MM.1S (cell line): ENCODE results near the gene OSR1.

ENCODE experiments used
- DNase-seq: peaks from one replicate; pipeline ENCODE4 v3.0.0-alpha.2; 2015
- H2AFZ ChIP-seq: fragments of 300-600 bp; sonication (generic); 2 replicates; pipeline ENCODE4 v1.6.0; 2016; ENCODE audit warnings: antibody characterized with exemption, low read length
- H3F3A ChIP-seq: fragments of 300-600 bp; sonication (generic); 2 replicates; pipeline ENCODE4 v1.6.1; 2016; ENCODE audit warnings: mild to moderate bottlenecking, antibody characterized with exemption, low read length, moderate library complexity, mixed read lengths; ENCODE audit not compliant: insufficient read depth
- H3K27ac ChIP-seq: fragments of 300-600 bp; sonication (generic); 2 replicates; pipeline ENCODE4 v1.5.1; 2016; ENCODE audit warnings: mild to moderate bottlenecking, low read length
- H3K27me3 ChIP-seq: fragments of 300-600 bp; sonication (generic); replicated peaks from 2 replicates; pipeline ENCODE4 v1.6.0; 2016; ENCODE audit warnings: low read length; ENCODE audit not compliant: insufficient read depth
- H3K36me3 ChIP-seq: fragments of 300-600 bp; sonication (generic); replicated peaks from 2 replicates; pipeline ENCODE4 v1.6.1; 2016; ENCODE audit warnings: mild to moderate bottlenecking, low read length, mixed read lengths; ENCODE audit not compliant: insufficient read depth
- H3K4me1 ChIP-seq: fragments of 300-600 bp; sonication (generic); 2 replicates; pipeline ENCODE4 v1.6.1; 2016; ENCODE audit warnings: low read length, mixed read lengths
- H3K4me2 ChIP-seq: fragments of 300-600 bp; sonication (generic); 2 replicates; pipeline ENCODE4 v1.6.0; 2016; ENCODE audit warnings: low read depth, low read length
- H3K4me3 ChIP-seq: fragments of 300-600 bp; sonication (generic); 2 replicates; pipeline ENCODE4 v1.5.1; 2016; ENCODE audit warnings: low read length, mixed read lengths
- H3K79me2 ChIP-seq: fragments of 300-600 bp; sonication (generic); 2 replicates; pipeline ENCODE4 v1.6.1; 2016; ENCODE audit warnings: mixed run types, low read length, mixed read lengths
- H3K9ac ChIP-seq: fragments of 300-600 bp; sonication (generic); 2 replicates; pipeline ENCODE4 v1.6.1; 2016; ENCODE audit warnings: low read length, mixed read lengths
- H3K9me2 ChIP-seq: fragments of 300-600 bp; sonication (generic); replicated peaks from 2 replicates; pipeline ENCODE4 v1.6.1; 2016; ENCODE audit warnings: mild to moderate bottlenecking, low read length, mixed read lengths; ENCODE audit not compliant: insufficient read depth
- H3K9me3 ChIP-seq: fragments of 300-600 bp; sonication (generic); replicated peaks from 2 replicates; pipeline ENCODE4 v1.6.1; 2016; ENCODE audit warnings: mild to moderate bottlenecking, low read length, mixed read lengths; ENCODE audit not compliant: insufficient read depth
- H4K20me1 ChIP-seq: fragments of 300-600 bp; sonication (generic); 2 replicates; pipeline ENCODE4 v1.6.1; 2016; ENCODE audit warnings: mild to moderate bottlenecking, low read length, moderate library complexity, mixed read lengths; ENCODE audit not compliant: insufficient read depth
- EZH2 ChIP-seq: fragments of 300-600 bp; sonication (generic); optimal IDR thresholded peaks from 2 replicates; pipeline ENCODE3; 2017; ENCODE audit warnings: low read depth, mild to moderate bottlenecking, antibody characterized with exemption, low read length, mixed read lengths
- EZH2phosphoT487 ChIP-seq: fragments of 300-600 bp; sonication (generic); IDR thresholded peaks from 2 replicates; pipeline ENCODE4 v1.6.1; 2018; ENCODE audit warnings: antibody characterized with exemption, low read length
- TF ChIP-seq, protein P1 (sequence below): fragments of 300-600 bp; sonication (generic); IDR thresholded peaks from 2 replicates; pipeline ENCODE4 v1.5.1; 2016; ENCODE audit warnings: antibody characterized with exemption, low read length, mixed read lengths

The OSR1 gene

DNA sequence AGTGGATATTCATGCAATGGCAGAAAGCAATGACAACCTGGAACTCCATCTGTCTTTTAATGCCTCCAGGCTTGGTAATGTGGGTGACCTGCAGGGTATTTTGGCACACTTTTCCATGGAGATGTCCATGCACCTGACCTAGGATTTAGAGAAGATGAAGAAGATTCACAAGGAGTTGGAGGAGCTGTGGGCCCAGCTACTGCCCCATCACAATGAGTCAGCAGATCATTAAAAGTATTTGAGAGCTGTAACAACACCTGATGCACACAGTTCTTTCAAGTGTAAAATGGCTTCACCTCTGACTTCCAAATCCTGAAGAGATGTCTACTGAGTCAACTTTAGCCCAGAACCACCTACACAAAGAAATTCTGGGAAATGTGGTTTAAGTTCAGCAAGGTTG lies 22.1 kb upstream of the OSR1 start:
- TF ChIP-seq EZH2phosphoT487 (no peak), EZH2 (no peak)
- TF ChIP-seq, protein P1, sequence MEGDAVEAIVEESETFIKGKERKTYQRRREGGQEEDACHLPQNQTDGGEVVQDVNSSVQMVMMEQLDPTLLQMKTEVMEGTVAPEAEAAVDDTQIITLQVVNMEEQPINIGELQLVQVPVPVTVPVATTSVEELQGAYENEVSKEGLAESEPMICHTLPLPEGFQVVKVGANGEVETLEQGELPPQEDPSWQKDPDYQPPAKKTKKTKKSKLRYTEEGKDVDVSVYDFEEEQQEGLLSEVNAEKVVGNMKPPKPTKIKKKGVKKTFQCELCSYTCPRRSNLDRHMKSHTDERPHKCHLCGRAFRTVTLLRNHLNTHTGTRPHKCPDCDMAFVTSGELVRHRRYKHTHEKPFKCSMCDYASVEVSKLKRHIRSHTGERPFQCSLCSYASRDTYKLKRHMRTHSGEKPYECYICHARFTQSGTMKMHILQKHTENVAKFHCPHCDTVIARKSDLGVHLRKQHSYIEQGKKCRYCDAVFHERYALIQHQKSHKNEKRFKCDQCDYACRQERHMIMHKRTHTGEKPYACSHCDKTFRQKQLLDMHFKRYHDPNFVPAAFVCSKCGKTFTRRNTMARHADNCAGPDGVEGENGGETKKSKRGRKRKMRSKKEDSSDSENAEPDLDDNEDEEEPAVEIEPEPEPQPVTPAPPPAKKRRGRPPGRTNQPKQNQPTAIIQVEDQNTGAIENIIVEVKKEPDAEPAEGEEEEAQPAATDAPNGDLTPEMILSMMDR = no peak
- no peak overlapping the region for H3K4me2 ChIP-seq
- no peaks in the 10 kb centered on the region for H3K27me3 ChIP-seq
- no peak overlapping the region for H3K9ac ChIP-seq
- no peak overlapping the region for H3K4me3 ChIP-seq
- H3K9me3 ChIP-seq = no peaks in the 10 kb centered on the region
- H3K4me1 ChIP-seq = no peaks in the 10 kb centered on the region
- H3F3A ChIP-seq = no peaks in the 10 kb centered on the region
- no peaks in the 10 kb centered on the region for H4K20me1 ChIP-seq
- no peaks in the 10 kb centered on the region for H3K79me2 ChIP-seq
- no peak overlapping the region for H3K27ac ChIP-seq
- H2AFZ ChIP-seq = no peak overlapping the region
- no peak for DNase-seq
- H3K9me2 ChIP-seq = no peaks in the 10 kb centered on the region
- no peaks in the 10 kb centered on the region for H3K36me3 ChIP-seq

DNA sequence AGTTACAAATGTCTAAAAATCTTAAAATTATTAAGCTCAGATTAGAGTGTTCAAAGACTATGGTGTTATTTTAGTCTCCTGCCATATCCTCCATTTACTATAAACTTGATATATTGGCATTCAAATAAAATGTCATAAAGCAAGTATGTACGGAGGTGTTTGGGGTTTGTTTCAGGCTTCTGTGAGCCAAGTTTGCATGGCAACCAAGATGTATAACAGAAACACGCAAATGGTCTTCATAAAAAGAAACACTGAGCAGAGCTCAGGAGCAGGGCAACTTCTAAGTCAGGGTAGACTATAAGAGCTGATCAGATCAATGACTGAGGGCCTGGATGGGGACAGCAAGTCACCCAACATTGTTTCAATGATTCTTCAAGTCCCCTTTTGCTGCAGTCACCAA lies 20.5 kb upstream of the OSR1 start:
- H3K4me1 ChIP-seq = no peaks in the 10 kb centered on the region
- no peak for DNase-seq
- H3K9ac ChIP-seq = no peak overlapping the region
- H3K4me3 ChIP-seq = no peak overlapping the region
- no peak overlapping the region for H3K27ac ChIP-seq
- no peaks in the 10 kb centered on the region for H3K9me3 ChIP-seq
- H3K79me2 ChIP-seq = no peaks in the 10 kb centered on the region
- H3K9me2 ChIP-seq = no peaks in the 10 kb centered on the region
- H3K36me3 ChIP-seq = no peaks in the 10 kb centered on the region
- no peak overlapping the region for H3K4me2 ChIP-seq
- H4K20me1 ChIP-seq = no peaks in the 10 kb centered on the region
- no peaks in the 10 kb centered on the region for H3F3A ChIP-seq
- no peak overlapping the region for H2AFZ ChIP-seq
- TF ChIP-seq EZH2 (no peak), EZH2phosphoT487 (no peak)
- TF ChIP-seq, protein P1 = no peak
- no peaks in the 10 kb centered on the region for H3K27me3 ChIP-seq

DNA sequence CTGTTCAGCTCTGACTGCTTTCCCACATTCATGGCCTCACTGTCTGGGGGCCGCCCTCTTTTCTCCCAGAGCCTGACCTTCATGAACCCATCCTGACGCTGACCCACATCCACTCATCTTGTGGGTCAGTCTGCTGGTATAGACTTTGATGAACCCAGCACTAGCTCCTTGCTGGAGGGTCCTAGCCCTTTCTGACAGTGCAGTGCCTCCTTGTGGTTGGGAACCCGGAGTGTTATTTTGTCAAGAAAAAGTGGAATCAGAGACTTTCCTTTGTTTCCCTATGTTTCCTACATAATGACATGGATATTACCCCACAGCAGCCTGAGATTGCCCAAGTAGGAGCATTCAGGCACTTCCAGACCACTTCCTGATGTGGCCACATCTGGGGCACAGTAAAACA lies 19.3 kb upstream of the OSR1 start:
- H3K27me3 ChIP-seq = no peaks in the 10 kb centered on the region

More for the DNA sequence above, 19.3 kb upstream of the OSR1 start:
- no peaks in the 10 kb centered on the region for H4K20me1 ChIP-seq
- no peaks in the 10 kb centered on the region for H3K9me2 ChIP-seq
- TF ChIP-seq, protein P1 = no peak
- TF ChIP-seq EZH2phosphoT487 (no peak), EZH2 (no peak)
- H3K9me3 ChIP-seq = no peaks in the 10 kb centered on the region
- no peak overlapping the region for H3K4me2 ChIP-seq
- no peaks in the 10 kb centered on the region for H3K79me2 ChIP-seq
- no peak for DNase-seq
- no peaks in the 10 kb centered on the region for H3K4me1 ChIP-seq
- H3K4me3 ChIP-seq = no peak overlapping the region
- H2AFZ ChIP-seq = no peak overlapping the region
- no peaks in the 10 kb centered on the region for H3F3A ChIP-seq
- no peaks in the 10 kb centered on the region for H3K36me3 ChIP-seq
- no peak overlapping the region for H3K9ac ChIP-seq
- no peak overlapping the region for H3K27ac ChIP-seq
